Left lung (tissue), 10 donors: ENCODE results near the gene RAI1. TPM values are rescaled to one million over a fixed set of nuclear protein-coding genes. Genes with fewer than 3 reads are reported as not detected.

Experiments
- ATAC-seq: fragments of 200-7000 bp; cut with Tn5 transposase; one replicate; pipeline ENCODE4 v1.9.1; 2020; ENCODE audit warnings: moderate library complexity
- DNase-seq, 4 donors: peaks; one replicate each; pipeline ENCODE4 v3.0.0-alpha.2; 2013 to 2020
- H3K27ac ChIP-seq, 2 donors: fragments of 200-600 bp; sonication (generic) in 1 of 2; one replicate each; pipeline versions ENCODE4 v1.5.0 to v1.8.0; 2020 to 2021
- H3K27me3 ChIP-seq, 2 donors: fragments of 200-600 bp; sonication (generic) in 1 of 2; one replicate each; pipeline versions ENCODE4 v1.5.0 to v1.8.0; 2020 to 2021
- H3K36me3 ChIP-seq, 2 donors: fragments of 200-600 bp; sonication (generic) in 1 of 2; one replicate each; pipeline versions ENCODE4 v1.5.0 to v1.8.0; 2020 to 2021
- H3K4me1 ChIP-seq, 2 donors: fragments of 200-600 bp; one replicate each; pipeline ENCODE4 v1.8.0; 2021
- H3K4me3 ChIP-seq, 2 donors: fragments of 200-600 bp; sonication (generic) in 1 of 2; one replicate each; pipeline versions ENCODE4 v1.5.0 to v1.8.0; 2020 to 2021; ENCODE audit warnings: mild to moderate bottlenecking in 1 of 2
- H3K9me3 ChIP-seq, 2 donors: fragments of 200-600 bp; sonication (generic) in 1 of 2; one replicate each; pipeline versions ENCODE4 v1.5.0 to v1.8.0; 2020 to 2021
- intact Hi-C, 2 donors: fragments of 100-400 bp; cut with DNase I; formaldehyde crosslinking; loops; one replicate each; pipeline versions ENCODE4 v1.11.2 to v1.14.2; 2022
- polyA plus RNA-seq, 6 donors: library from polyadenylated mRNA; unstranded; fragments of 120-200 nt; gene quantifications; one replicate each; pipeline ENCODE4 v1.2.1, GENCODE V29; 2013; ENCODE audit not compliant: insufficient read length in 6 of 6
- total RNA-seq, 2 donors: library from RNA; stranded (reverse); fragmentation: NEBNext Ultra II Directional; extraction: Animal tissue kit (Norgen Biotek cat#: 25700); gene quantifications; one replicate each; pipeline ENCODE4 v1.2.1, GENCODE V29; 2021
- TF ChIP-seq, protein P1 (sequence below), 2 donors: fragments of 200-600 bp; sonication (generic) in 1 of 2; IDR thresholded peaks; one replicate each; pipeline versions ENCODE4 v1.5.0 to v1.8.0; 2021; ENCODE audit warnings: antibody characterized with exemption in 2 of 2
- donor health status: DM: no; HTN: yes; CAD: no.
- donor health status: DM: no; HTN: no; CAD: no.

Gene RAI1
- total and polyA plus RNA-seq, 8 donors = 28.8 to 43.8 (median 34.7) TPM

DNA sequence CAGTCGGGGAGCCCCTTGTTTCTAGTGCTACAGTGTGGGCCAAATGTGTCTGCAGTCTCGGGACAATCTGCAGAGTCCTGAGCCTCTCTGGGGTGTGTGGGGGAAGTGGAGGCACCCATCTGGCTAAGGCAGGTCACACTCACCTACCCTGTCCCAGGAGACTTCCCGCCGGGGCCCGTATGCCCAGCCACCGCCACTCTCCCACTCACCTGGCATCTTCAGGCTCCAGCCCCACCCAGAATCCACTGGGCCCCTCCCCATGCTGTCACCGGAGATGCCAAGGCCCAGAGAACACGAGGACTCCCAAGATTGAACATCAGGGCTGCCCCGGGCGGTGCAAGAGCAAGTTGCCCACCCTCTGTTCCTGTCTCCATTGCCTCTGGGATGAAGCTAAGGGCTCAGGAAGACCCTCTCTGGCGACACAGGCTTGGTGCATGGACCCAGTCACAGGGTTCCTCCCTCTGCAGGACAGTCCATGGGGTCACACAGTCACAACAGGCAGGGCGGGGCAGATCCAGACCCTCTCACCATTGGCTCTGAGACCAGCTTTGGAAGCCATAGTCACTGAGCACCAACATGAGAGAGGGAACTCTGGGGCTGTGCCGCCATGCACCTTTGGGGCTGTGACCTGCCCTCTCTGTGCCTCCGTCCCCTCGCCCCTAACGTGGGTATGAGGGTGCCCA, 117.5 kb downstream of the RAI1 start:
- H3K36me3 ChIP-seq = peaks cover 0 to 72% of the 10 kb centered on the region in 2 donors
- no peak for DNase-seq

DNA sequence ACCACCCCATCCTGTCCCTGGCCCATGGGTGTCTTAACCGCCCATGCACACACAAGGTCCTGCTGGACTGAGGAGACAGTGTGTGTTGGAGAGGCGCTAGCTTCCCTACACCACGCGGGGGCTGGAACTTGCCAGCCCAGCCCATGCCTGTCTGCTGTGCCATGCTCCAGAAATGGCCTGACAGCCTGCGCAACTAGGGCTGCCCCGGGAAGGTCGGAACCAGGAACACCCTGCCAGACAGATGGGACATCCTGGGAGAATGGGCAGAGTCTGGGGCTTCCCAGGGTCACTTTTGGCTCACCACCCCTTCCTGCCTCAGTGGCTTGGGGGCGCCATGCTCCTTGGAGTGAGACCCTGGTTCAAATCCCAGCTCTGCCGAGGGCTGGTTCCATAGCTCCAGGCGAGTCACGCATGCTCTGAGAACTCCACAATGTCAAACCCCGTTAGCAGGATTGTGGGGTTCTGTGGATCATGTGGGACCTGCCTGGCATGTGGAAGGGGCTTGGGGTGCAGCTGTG, 119.3 kb downstream of the RAI1 start:
- ATAC-seq (no peak), DNase-seq (no peak)
- H3K4me1 ChIP-seq = no peaks in the 10 kb centered on the region
- H3K36me3 ChIP-seq = peaks cover 0 to 72% of the 10 kb centered on the region in 2 donors
- H3K27me3 ChIP-seq = no peaks in the 10 kb centered on the region
- H3K9me3 ChIP-seq = no peaks in the 10 kb centered on the region
- TF ChIP-seq, protein P1, sequence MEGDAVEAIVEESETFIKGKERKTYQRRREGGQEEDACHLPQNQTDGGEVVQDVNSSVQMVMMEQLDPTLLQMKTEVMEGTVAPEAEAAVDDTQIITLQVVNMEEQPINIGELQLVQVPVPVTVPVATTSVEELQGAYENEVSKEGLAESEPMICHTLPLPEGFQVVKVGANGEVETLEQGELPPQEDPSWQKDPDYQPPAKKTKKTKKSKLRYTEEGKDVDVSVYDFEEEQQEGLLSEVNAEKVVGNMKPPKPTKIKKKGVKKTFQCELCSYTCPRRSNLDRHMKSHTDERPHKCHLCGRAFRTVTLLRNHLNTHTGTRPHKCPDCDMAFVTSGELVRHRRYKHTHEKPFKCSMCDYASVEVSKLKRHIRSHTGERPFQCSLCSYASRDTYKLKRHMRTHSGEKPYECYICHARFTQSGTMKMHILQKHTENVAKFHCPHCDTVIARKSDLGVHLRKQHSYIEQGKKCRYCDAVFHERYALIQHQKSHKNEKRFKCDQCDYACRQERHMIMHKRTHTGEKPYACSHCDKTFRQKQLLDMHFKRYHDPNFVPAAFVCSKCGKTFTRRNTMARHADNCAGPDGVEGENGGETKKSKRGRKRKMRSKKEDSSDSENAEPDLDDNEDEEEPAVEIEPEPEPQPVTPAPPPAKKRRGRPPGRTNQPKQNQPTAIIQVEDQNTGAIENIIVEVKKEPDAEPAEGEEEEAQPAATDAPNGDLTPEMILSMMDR (IDR thresholded peaks at IDR 0.05) = no peak
- intact Hi-C loops = no loop called here
- no peak overlapping the region for H3K27ac ChIP-seq
- H3K4me3 ChIP-seq = no peak overlapping the region

More for the DNA sequence above, 117.5 kb downstream of the RAI1 start:
- ATAC-seq = no peak
- TF ChIP-seq, protein P1 (IDR thresholded peaks at IDR 0.05) = no peak
- Histone ChIP-seq H3K9me3 (no peaks in the 10 kb centered on the region), H3K4me1 (no peaks in the 10 kb centered on the region), H3K4me3 (no peak overlapping the region), H3K27ac (no peak overlapping the region), H3K27me3 (no peaks in the 10 kb centered on the region)
- intact Hi-C loops = no loop called here

DNA sequence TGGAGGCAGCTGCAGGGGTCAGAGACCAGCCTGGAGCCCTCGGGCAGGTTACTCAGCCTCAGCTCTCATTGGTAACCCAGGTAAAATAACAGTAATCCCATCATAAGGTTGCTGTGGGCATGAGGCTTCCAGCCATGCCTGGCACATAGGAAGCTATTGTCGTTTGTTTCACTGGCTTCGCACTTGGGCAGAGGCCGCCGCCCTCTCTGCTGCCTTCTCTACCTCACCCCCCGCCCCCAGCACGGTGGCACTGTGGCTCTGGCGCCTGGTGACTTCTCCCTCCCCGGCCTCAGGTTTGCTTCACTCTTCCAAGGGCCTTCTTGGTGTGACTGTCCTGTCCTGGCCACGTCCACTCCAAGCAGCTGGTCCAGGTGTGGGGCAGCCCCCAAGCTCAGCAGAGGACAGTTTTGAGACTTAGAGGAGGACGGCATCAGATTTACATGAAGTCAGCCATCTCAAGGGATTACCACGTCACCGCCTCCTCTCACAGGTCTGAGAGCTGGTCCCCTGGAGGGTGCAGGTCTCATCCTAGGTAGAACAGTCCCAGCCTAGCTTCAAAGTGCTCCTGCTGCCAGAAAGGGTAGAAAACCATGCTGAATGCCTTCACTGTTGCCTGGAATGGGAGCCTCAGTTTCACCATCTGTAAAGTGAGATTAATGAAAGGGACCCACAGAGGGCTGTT, 120.7 kb downstream of the RAI1 start:
- ATAC-seq (no peak), DNase-seq (no peak)
- H3K4me3 ChIP-seq = no peak overlapping the region
- H3K36me3 ChIP-seq = peaks cover 0 to 66% of the 10 kb centered on the region in 2 donors
- intact Hi-C loops = no loop called here
- no peaks in the 10 kb centered on the region for H3K9me3 ChIP-seq
- H3K27ac ChIP-seq = no peak overlapping the region
- H3K4me1 ChIP-seq = no peaks in the 10 kb centered on the region
- no peaks in the 10 kb centered on the region for H3K27me3 ChIP-seq
- TF ChIP-seq, protein P1 (IDR thresholded peaks at IDR 0.05) = no peak

DNA sequence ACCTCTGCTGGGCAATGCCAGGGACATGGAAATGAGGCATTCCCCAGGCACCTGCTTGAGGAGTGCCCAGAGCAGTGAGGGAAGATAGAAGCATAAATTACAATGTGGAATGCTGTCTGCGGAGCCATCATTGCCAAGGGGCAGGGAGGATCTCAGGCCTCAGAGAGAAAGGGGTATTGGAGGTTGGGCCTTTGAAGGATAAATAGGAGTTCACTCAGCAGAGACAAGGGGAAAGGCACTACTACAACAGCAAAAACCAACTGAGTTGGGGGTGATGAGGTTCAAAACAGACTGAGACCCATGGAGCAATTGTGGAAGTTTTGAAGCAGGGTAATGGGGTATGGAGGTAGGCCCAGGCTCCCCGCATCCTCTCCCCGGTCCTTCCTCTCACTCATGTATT, 122.7 kb downstream of the RAI1 start:
- no peaks in the 10 kb centered on the region for H3K27me3 ChIP-seq
- DNase-seq (no peak), ATAC-seq (no peak)
- H3K4me3 ChIP-seq = no peak overlapping the region
- H3K4me1 ChIP-seq = peaks cover 0 to 2% of the 10 kb centered on the region in 2 donors
- intact Hi-C loops = no loop called here
- TF ChIP-seq, protein P1 (IDR thresholded peaks at IDR 0.05) = no peak
- no peak overlapping the region for H3K27ac ChIP-seq
- H3K36me3 ChIP-seq = peaks cover 0 to 46% of the 10 kb centered on the region in 2 donors
- no peaks in the 10 kb centered on the region for H3K9me3 ChIP-seq

DNA sequence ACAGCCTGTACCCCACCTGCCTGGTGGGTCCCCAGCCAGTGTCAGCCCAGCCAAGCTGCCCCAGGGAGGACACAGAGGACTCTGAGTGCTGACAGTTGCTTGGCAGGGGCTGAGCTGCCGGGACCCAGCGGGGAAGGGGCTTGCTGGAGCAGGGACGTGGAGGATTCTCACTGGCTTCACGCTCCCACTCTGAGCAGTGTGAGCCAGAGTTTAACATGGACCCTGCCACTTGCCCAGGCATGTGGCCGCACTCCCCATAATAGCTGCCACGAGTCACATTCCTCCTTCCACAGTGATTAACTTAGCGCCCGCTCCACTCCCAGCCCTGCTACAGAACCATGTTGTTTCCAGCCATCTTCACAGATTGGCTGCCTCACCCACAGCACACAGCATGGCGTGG, 124.3 kb downstream of the RAI1 start:
- intact Hi-C loops = no loop called here
- Histone ChIP-seq H3K27ac (no peak overlapping the region), H3K9me3 (no peaks in the 10 kb centered on the region), H3K27me3 (no peaks in the 10 kb centered on the region), H3K36me3 (peaks cover 0 to 56% of the 10 kb centered on the region in 2 donors), H3K4me3 (no peak overlapping the region), H3K4me1 (peaks cover 2 to 5% of the 10 kb centered on the region in 2 donors)
- DNase-seq (no peak), ATAC-seq (no peak)
- TF ChIP-seq, protein P1 (IDR thresholded peaks at IDR 0.05) = no peak
